Measurements from ENCODE around the gene MYBPH.

The MYBPH gene

DNA sequence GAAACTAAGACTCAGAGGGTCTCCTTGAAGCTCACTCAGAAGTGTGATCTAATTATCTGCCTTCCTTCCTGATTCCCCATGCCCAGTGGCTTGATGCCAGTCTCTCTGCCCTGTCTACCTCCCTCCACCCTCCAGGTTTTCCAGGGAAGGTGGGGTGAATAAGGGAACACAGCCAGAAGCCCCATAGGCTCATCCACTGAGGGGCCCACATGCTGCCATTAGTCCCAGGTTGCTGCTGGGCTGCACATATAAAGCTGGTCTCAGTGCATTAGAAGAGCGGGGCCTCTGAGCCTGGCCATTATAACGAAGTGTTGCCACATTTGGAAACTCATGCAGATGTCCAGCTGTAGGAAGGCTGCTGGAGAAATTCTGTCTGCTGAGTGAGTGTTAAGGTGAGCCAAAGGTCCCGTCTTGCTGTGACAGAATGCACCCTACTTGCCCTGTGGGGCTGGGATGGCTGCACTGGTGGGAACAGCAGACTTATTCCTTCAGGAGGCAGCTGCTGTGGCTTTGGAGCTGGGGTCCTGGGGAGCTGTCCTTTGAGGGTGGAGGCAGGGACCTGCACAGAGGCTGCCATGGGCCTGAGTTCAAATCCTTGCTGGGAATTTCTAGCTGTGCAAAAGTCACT is 45.2 kb downstream of the MYBPH start:
- no peak overlapping the region for H3K27ac ChIP-seq
- ChIA-PET POLR2A (ENCODE audit: low non-redundant PET) (no interaction called here), CTCF (interaction anchor here (0.5 to 4.3 kb wide), 8 partner anchors 13 to 555 kb away, joined by 3 to 29 read pairs (median 4); no protein-coding TSS in a partner anchor)
- TF ChIP-seq, protein P1, sequence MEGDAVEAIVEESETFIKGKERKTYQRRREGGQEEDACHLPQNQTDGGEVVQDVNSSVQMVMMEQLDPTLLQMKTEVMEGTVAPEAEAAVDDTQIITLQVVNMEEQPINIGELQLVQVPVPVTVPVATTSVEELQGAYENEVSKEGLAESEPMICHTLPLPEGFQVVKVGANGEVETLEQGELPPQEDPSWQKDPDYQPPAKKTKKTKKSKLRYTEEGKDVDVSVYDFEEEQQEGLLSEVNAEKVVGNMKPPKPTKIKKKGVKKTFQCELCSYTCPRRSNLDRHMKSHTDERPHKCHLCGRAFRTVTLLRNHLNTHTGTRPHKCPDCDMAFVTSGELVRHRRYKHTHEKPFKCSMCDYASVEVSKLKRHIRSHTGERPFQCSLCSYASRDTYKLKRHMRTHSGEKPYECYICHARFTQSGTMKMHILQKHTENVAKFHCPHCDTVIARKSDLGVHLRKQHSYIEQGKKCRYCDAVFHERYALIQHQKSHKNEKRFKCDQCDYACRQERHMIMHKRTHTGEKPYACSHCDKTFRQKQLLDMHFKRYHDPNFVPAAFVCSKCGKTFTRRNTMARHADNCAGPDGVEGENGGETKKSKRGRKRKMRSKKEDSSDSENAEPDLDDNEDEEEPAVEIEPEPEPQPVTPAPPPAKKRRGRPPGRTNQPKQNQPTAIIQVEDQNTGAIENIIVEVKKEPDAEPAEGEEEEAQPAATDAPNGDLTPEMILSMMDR (conservative IDR thresholded peaks at IDR 0.05; ENCODE audit: low read depth): no peak
- no peak for DNase-seq (ENCODE audit: low spot score)

DNA sequence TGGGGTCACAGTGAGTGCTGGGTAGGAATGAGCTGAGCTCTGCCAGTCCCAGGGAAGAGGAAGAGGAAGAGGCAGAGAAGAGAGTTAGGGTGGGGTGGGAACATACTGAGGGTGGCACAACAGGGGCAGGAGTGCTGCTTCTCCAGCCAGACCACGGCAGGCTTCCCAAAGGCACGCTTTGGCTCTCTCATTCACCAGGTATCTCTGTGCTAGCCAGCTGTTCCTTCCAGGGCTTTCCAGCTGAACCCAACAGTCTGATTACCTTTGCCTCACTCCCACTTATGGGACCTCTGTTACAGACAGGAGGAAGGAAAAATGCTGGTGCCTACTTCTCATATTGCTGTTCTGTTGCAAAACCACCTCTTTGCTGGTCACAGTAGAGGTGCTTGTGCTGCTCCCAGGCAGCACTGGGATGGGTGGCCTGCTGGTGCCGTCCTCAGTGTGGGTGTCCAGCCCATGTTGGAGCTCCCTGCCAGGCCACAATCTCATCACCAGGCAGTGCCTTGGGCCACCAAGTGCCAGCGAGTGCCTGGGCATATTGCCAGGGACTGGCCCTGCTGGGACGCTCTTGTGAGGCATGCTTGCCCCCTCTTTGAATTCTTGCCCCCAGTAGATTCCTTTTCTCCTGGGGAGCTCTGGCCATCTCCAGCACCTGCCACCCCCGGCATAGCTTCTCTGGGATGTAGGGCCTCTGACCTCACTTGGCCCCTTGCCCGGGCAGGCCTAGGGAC is 46.0 kb downstream of the MYBPH start:
- ChIA-PET POLR2A (ENCODE audit: low non-redundant PET) (no interaction called here), CTCF (interaction anchor here (0.5 to 4.3 kb wide), 10 partner anchors 12 to 138 kb away, joined by 3 to 29 read pairs (median 4); no protein-coding TSS in a partner anchor)
- DNase-seq (ENCODE audit: low spot score): no peak
- TF ChIP-seq, protein P1 (conservative IDR thresholded peaks at IDR 0.05; ENCODE audit: low read depth): no peak
- no peak overlapping the region for H3K27ac ChIP-seq

DNA sequence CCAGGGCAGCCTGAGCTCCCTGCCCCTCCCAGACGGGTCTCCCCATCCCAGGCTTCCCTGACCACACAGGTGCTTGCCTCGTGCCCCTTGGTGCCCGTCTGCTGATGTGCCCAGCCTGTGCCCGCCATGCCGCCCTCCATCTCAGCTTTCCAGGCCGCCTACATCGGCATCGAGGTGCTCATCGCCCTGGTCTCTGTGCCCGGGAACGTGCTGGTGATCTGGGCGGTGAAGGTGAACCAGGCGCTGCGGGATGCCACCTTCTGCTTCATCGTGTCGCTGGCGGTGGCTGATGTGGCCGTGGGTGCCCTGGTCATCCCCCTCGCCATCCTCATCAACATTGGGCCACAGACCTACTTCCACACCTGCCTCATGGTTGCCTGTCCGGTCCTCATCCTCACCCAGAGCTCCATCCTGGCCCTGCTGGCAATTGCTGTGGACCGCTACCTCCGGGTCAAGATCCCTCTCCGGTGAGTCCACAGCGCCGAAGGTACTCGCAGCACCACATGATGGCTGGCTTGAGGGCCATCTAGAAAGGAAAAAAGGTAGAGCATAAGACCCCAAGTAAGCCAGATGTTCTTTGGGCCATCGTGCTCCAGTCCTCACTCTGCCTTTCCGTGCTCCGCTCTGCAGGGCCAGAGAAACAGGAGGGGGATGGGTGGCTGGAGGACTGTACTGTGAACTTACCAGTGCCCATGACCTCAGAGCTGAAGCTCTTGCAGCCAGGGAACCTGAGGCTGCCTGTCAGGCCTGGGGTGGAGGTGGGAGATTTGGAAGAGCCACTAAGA is 46.7 kb downstream of the MYBPH start:
- TF ChIP-seq, protein P1 (conservative IDR thresholded peaks at IDR 0.05; ENCODE audit: low read depth): no peak
- DNase-seq (ENCODE audit: low spot score): no peak
- CTCF ChIA-PET: interaction anchor here (0.5 to 4.3 kb wide), 14 partner anchors 11 to 139 kb away, joined by 3 to 29 read pairs (median 4); no protein-coding TSS in a partner anchor
- no peak overlapping the region for H3K27ac ChIP-seq
- POLR2A ChIA-PET (ENCODE audit: low non-redundant PET): no interaction called here

DNA sequence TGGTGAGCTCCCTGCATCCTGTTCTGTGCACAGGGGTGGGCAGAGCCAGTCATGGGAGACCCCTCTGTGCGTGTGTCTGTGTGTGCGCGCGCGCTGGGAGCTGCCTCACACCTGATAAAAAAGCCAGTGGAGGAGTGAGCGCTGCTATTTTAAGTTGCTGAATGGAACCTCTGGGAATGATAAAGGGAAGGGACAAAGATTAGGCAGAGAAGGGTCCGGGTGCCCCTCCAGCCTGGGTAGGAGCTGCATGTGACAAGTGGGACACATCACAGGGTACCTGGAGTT is 47.3 kb downstream of the MYBPH start:
- POLR2A ChIA-PET (ENCODE audit: low non-redundant PET): no interaction called here
- CTCF ChIA-PET: interaction anchor here (0.6 to 4.3 kb wide), 12 partner anchors 10 to 139 kb away, joined by 3 to 29 read pairs (median 4); no protein-coding TSS in a partner anchor
- H3K27ac ChIP-seq: no peak overlapping the region
- TF ChIP-seq, protein P1 (conservative IDR thresholded peaks at IDR 0.05; ENCODE audit: low read depth): no peak
- DNase-seq (ENCODE audit: low spot score): no peak

DNA sequence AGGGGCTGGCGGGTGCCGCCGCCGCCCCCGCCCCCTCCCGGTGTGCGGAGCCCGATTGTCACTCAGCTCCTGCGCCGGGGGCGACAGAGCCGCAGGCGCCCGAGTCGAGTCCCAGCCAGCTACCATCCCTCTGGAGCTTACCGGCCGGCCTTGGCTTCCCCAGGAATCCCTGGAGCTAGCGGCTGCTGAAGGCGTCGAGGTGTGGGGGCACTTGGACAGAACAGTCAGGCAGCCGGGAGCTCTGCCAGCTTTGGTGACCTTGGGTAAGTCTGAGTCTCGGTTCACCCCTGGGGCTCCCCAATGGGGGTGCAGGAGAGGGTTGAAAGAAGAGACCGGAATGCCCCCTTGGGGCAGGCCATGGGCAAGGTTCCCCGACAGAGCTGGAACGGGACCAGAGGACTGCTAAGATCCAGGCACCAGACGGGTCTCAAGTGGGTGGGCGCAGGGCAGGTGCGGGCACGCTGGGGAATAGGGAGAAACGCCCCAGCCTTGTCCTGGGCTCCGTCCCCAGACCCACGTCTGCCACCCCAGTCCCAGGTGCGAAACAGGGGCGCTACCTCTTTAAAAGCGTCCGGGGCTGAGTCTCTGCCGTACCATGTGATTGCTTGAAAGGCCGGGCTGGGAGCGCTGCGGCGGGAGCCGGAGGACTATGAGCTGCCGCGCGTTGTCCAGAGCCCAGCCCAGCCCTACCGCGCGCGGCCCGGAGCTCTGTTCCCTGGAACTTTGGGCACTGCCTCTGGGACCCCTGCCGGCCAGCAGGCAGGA is 47.8 kb downstream of the MYBPH start, which contains the start of gene ADORA1:
Gene ADORA1 (plus strand): TSS at position 61 of the 765 bp plus-strand sequence. CDS start 1,116 bp downstream, outside the sequence.
- CTCF ChIA-PET: interaction anchor here (0.6 to 4.3 kb wide), 15 partner anchors 10 to 140 kb away, joined by 3 to 29 read pairs (median 4); no protein-coding TSS in a partner anchor
- POLR2A ChIA-PET (ENCODE audit: low non-redundant PET): no interaction called here
- peak within 1 kb of the TSS; percentile 18; the same call in 1 of the 2 replicates for H3K27ac ChIP-seq
- peak; percentile 71 for DNase-seq (ENCODE audit: low spot score)
- TF ChIP-seq, protein P1 (conservative IDR thresholded peaks at IDR 0.05; ENCODE audit: low read depth): no peak
